Nucleus accumbens (tissue), 56 donors: ENCODE data around the gene OAT.

Experiments
- DNase-seq, 56 donors: peaks; one replicate each; lab custom pipeline; 2025; lab: John Stamatoyannopoulos, UW

OAT gene

DNA sequence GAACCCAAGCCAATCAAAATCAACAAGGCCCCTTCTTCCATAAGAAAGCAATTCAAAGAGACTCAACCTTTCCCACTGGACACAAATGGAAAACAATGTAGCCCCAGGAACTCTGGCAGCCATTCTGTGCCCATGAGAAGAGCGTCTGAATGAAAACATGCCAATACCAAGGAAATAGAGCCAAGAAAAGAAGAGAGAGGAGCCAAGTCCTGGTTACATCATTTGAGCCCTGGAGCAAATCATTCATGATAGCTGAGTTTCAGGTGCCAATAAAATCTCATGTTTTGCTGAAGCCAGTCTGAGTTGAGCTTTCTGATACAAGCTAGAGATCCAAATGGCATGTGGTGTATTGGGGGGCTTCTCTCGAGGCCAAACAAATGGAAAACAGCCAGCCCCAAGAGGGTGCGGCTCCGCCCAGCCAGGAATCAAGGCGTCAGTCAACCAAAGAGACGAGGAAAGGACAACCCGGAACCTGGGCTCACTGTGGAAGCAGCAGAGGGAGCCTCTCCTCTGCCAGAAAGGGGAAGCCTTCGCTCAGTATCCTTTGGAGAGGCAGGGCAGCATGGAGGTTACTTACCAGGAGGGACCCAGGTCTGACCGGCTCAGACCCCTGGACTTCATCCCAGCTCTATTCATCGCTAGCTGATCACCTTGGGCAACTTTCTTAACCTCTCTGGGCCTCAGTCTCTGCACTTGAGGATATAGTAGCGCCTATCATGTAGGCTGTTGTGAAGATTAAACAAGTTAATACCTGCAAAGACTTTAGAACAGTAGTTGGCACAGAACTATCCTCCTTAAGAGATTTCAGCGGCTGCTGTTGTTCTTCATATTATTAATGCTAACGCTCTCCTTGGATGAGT, 61.8 kb downstream of the OAT start:
- DNase-seq, result no peak

DNA sequence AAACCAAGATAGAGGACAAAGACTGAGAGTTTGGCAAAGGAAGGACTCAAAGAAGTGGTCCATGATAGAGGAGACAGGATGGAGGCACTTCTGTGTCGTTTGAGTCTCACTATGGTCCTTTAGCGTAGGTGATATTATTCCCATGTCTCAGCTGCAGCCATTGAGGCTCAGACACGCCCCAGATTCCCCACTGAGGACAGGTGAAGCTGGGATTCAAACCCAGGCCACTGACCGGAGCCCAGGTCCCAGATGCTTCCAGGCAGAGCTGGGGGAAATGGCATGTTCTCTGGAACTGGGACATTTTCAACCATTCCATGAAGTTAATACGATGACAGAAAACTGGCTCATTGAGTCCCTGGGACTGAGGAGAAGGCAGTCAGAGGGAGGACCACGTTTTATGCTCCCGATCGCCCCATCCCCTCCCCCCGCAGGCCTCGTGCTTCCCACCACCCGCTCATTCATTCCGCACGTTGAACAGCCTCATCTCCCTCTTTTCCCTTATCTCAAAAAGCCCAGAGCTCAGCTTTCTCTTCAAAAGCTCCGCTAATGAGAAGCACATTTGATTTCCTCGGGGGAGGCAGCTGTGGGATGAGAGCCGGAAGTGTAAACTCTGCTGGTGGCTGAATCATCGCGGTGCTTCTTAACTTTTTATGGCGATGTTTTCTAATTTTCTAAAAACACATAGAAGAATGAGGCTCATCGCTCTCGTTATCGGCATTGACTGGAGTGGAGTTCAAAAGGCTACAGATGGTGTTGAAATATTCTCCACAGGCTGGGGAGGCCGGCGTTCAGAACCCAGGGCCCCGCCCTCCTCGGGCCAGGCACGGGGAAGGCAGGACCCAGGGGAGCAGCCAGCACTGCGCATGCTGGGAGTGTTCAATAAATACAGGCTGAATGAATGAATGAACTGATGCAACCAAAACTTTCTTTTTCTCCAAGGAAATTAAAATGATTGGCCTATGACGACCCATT, 64.0 kb downstream of the OAT start:
- DNase-seq, result peak in 4 of 56 donors; percentile 4 to 35 (median 19)

DNA sequence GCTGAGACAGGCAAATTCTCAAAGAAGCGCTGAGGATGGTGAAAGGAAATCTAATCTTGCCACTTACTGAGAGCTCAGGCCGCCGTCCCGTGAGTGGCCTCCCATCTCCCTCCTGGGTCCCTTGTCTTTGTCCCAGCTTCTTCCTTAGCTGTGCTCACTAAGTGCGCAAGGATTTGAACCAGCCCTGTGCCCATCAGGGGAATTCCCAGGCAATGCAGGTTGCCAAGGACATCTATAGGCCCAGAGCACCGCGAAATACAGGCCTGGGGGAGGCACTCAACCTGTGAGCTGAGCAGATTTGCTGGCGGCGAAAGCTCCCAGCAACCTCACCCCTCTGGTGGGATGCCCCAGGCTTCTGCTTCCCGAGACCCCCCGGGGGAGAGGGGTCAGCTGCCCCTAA, 64.8 kb downstream of the OAT start:
- DNase-seq, result no peak

DNA sequence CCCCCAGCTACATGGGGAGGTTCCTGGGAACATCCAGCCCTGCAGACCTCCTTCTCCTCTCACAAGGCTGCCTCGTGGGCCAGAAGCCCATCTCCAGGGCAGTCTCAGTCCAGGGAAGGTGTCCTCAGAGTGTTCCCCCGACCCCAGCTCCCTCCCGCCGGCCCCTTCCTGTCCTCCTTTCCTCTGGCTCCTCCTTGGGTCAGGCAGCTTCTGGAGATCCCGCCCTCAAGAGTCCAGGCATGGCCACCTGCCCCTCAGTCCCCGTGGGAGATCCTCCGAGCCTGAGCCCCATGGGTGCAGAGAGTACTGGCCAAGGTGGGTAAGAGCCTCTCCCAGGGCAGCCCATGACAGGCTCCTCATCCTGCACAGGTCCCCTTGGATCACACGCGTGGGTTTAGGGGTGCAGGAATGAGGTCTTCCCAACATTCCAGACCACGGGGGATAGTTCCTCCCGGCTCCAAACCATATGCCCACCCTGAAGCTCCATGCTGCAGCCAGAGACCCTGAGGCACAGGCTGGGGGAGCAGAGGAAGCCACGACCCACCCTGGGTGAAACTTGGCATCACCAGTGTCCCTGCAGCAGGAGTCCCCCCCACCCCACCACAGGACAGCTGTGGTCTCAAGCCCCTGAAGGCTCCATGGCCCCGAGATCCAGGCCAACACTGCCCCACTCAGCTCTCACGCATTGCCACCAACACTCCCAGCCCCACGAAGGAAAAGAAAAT, 65.5 kb downstream of the OAT start:
- DNase-seq, result no peak

- peak in 8 of 56 donors; percentile 1 to 32 (median 11) for DNase-seq
These were observed 67.1 kb downstream of the OAT start for GRCh38 chr10:124351481-124352220.

GRCh38 chr10:124350806-124351205, 67.9 kb downstream of the OAT start:
- no peak for DNase-seq

DNA sequence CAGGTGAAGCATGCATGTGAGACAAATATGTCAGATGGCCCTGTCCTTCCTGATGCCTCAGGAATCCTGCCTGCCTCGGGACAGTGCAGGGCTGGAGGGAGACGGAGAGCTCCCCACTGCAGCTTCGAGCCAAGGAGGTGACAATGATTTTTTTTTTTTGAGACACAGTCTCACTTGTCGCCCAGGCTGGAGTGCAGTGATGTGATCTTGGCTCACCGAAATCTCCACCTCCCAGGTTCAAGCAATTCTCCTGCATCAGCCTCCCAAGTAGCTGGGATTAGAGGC, 68.8 kb downstream of the OAT start:
- DNase-seq, result no peak

DNA sequence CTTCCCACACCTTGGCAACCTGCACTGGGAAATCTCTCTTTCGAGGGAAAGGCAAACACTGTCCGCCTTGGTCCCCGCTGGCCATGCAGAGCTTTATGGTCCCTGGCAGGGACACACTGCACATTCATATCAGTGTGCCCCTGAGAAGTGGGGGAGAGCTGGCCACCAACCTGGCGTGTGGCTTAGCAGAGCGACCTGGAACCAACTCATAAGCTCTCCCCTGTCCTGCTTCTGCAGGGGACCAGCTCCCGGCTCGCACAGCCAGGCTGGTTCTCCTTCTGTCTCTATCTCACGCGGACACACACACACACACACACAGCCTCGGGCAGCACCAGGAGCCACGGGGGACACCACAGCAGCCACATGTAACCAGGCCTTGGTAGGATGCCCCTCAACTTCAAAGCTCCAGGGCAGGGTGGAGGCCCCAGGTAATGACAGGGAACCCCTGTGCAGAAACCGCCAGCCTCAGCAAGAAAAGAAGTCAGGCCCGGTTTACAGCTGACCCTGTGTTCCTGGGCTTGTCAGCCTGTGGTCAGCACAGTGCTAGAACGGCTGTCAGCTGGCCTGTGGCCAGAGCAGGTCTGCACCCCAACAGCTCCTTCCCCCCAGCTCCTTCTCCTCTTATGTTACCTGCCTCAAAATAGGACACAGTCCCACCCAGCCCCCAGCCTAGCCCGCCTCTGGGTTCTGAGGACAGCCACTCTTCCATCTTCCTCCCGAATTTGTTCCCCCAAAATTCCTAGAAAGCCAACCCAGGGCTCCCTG, 69.3 kb downstream of the OAT start:
- DNase-seq, result no peak

DNA sequence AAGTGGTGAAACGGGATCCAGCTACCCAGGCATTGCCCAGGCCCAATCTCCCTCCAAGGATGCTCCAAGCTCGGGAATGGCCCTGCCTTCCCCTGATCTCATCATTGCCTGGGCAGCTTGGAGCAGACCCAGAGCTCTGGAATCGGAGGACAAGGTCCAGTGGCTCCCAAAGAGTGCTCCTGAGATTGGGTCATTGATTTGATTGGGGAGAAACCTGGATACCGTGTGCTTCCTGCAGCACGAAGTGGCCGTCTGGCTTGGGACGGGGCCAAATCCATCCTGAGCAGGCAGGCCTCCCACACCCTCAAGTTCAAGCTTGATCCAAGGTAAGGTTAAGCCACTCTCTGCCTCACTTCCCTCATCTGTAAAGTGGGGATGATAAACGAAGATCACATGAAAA, 69.9 kb downstream of the OAT start:
- no peak for DNase-seq

GRCh38 chr10:124347956-124348355, 70.8 kb downstream of the OAT start:
- DNase-seq, result no peak
